Activated CD8-positive, alpha-beta T cell treated with anti-CD3 and anti-CD28 coated beads, Interleukin-2, amount 10 ng/mL, durations not matched to agents 7 days and 5 days (primary cell): ENCODE results near the gene UVRAG. TPM values are rescaled to one million over a fixed set of nuclear protein-coding genes. Genes with fewer than 3 reads are reported as not detected.

Experiments
- ATAC-seq: fragments of 150-1000 bp; cut with Tn5 transposase; one replicate; pipeline ENCODE4 v1.10.0; 2021; ENCODE audit warnings: moderate library complexity
- CTCF ChIA-PET: fragments of 350-600 bp; sonication (Branson Sonifier 250); formaldehyde crosslinking; loops from one replicate; lab custom pipeline; 2021; ENCODE audit warnings: antibody characterized with exemption; lab: Charles Lee
- POLR2A ChIA-PET: fragments of 350-600 bp; sonication (Branson Sonifier 250); formaldehyde crosslinking; loops from one replicate; lab custom pipeline; 2021; ENCODE audit warnings: antibody characterized with exemption; lab: Charles Lee
- DNase-seq: peaks from one replicate; pipeline ENCODE4 v3.0.0-alpha.2; 2020
- H3K27ac Mint-ChIP-seq: one replicate; pipeline ENCODE4 v1.8.0; 2021; ENCODE audit warnings: mild to moderate bottlenecking, mixed read lengths
- H3K27me3 Mint-ChIP-seq: one replicate; pipeline ENCODE4 v1.8.0; 2021; ENCODE audit warnings: low read depth, mixed read lengths
- H3K36me3 Mint-ChIP-seq: one replicate; pipeline ENCODE4 v1.8.0; 2021; ENCODE audit warnings: low read depth, mixed read lengths
- H3K4me1 Mint-ChIP-seq: one replicate; pipeline ENCODE4 v1.8.0; 2021; ENCODE audit warnings: low read depth, mixed read lengths
- H3K4me3 Mint-ChIP-seq: one replicate; pipeline ENCODE4 v1.8.0; 2021; ENCODE audit warnings: mild to moderate bottlenecking, mixed read lengths
- H3K9me3 Mint-ChIP-seq: one replicate; pipeline ENCODE4 v1.8.0; 2022; ENCODE audit warnings: mixed read lengths; ENCODE audit not compliant: insufficient read depth
- total RNA-seq, 2 experiments: library from RNA; stranded (reverse); gene quantifications; one replicate each; pipeline ENCODE4 v1.2.3, GENCODE V29; 2021

The UVRAG gene
- total RNA-seq, 2 experiments from 2014 or later = 19.8 to 21.1 TPM

DNA sequence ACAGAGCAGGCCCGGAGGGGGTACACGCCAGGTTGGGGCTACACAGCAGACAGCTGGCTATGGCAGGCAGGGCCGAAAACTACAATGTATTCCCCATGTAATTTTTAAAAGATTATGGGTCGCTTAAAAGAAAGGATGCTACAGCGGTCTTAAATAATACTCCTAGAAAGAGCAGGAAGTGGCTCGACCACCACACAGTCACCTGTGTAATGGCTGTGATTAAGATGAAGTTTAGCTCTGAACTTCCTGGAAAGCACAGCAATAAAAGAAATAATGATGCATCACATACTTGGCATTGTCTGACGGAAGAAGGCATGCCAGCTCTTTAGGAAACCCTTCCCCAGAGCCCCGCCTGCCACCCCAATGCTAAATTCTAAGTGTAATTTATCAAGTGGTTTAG, 358.7 kb downstream of the UVRAG start:
- Mint-ChIP-seq H3K9me3 (no peaks in the 10 kb centered on the region), H3K27ac (no peak overlapping the region), H3K4me1 (peaks cover 16% of the 10 kb centered on the region), H3K4me3 (no peak overlapping the region), H3K36me3 (no peaks in the 10 kb centered on the region), H3K27me3 (no peaks in the 10 kb centered on the region)
- no peak for ATAC-seq
- peak; percentile 25 for DNase-seq
- POLR2A ChIA-PET = no interaction called here
- CTCF ChIA-PET = interaction anchor here (1.0 to 1.2 kb wide), 2 partner anchors 34 to 35 kb away, joined by 4 to 5 read pairs; no protein-coding TSS in a partner anchor

GRCh38 chr11:76174330-76174729, 359.3 kb downstream of the UVRAG start:
- no peak for ATAC-seq
- no peak overlapping the region for H3K27ac Mint-ChIP-seq
- no peaks in the 10 kb centered on the region for H3K36me3 Mint-ChIP-seq
- ChIA-PET POLR2A (no interaction called here), CTCF (interaction anchor here (0.5 to 1.2 kb wide), 3 partner anchors 33 to 508 kb away, joined by 3 to 5 read pairs (median 4); no protein-coding TSS in a partner anchor)
- H3K4me3 Mint-ChIP-seq = no peak overlapping the region
- H3K9me3 Mint-ChIP-seq = no peaks in the 10 kb centered on the region
- H3K27me3 Mint-ChIP-seq = no peaks in the 10 kb centered on the region
- H3K4me1 Mint-ChIP-seq = peaks cover 16% of the 10 kb centered on the region
- no peak for DNase-seq

- H3K4me3 Mint-ChIP-seq = no peak overlapping the region
- ATAC-seq (no peak), DNase-seq (no peak)
- no peak overlapping the region for H3K27ac Mint-ChIP-seq
- H3K27me3 Mint-ChIP-seq = no peaks in the 10 kb centered on the region
- H3K9me3 Mint-ChIP-seq = no peaks in the 10 kb centered on the region
- H3K4me1 Mint-ChIP-seq = peaks cover 16% of the 10 kb centered on the region
- CTCF ChIA-PET = no interaction called here
- POLR2A ChIA-PET = no interaction called here
- H3K36me3 Mint-ChIP-seq = no peaks in the 10 kb centered on the region
Observed at GRCh38 chr11:76175783-76176182, 360.8 kb downstream of the UVRAG start.

GRCh38 chr11:76176463-76176862, 361.5 kb downstream of the UVRAG start:
- ChIA-PET POLR2A (no interaction called here), CTCF (no interaction called here)
- peaks cover 16% of the 10 kb centered on the region for H3K4me1 Mint-ChIP-seq
- H3K27ac Mint-ChIP-seq = no peak overlapping the region
- DNase-seq = no peak
- no peaks in the 10 kb centered on the region for H3K36me3 Mint-ChIP-seq
- H3K27me3 Mint-ChIP-seq = no peaks in the 10 kb centered on the region
- no peaks in the 10 kb centered on the region for H3K9me3 Mint-ChIP-seq
- ATAC-seq = no peak
- H3K4me3 Mint-ChIP-seq = no peak overlapping the region

GRCh38 chr11:76177250-76177686, 362.3 kb downstream of the UVRAG start:
- peaks cover 16% of the 10 kb centered on the region for H3K4me1 Mint-ChIP-seq
- H3K27ac Mint-ChIP-seq = no peak overlapping the region
- CTCF ChIA-PET = no interaction called here
- ATAC-seq (no peak), DNase-seq (no peak)
- H3K9me3 Mint-ChIP-seq = no peaks in the 10 kb centered on the region
- no peaks in the 10 kb centered on the region for H3K36me3 Mint-ChIP-seq
- H3K4me3 Mint-ChIP-seq = no peak overlapping the region
- POLR2A ChIA-PET = no interaction called here
- no peaks in the 10 kb centered on the region for H3K27me3 Mint-ChIP-seq

GRCh38 chr11:76179147-76179546, 364.1 kb downstream of the UVRAG start:
- Mint-ChIP-seq H3K4me1 (peaks cover 4% of the 10 kb centered on the region), H3K9me3 (no peaks in the 10 kb centered on the region), H3K36me3 (no peaks in the 10 kb centered on the region), H3K27me3 (no peaks in the 10 kb centered on the region), H3K4me3 (no peak overlapping the region), H3K27ac (no peak overlapping the region)
- POLR2A ChIA-PET = no interaction called here
- no peak for ATAC-seq
- CTCF ChIA-PET = interaction anchor here (1.4 kb wide), 1 partner anchor 29 kb away, joined by 5 read pairs; no protein-coding TSS in a partner anchor
- DNase-seq = no peak

DNA sequence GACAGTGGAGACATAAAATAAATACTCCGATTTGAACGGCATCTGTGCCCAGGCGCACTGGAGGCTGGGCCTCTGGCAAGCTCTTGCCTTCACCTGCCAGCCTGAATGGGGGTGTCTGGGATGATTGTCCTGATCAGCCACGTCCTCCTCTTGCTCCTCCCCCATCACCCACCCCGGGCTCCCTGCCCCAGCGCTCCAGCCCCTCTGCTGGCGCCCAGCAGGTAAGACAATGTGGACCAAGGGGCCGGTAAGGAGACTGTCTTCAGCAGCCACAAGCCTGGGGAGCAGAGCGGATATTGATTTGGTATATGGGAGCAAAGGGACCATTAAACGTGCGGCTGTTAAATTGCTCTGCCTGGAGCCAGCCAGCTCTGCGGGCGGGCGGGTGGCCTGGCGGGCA, 366.4 kb downstream of the UVRAG start:
- Mint-ChIP-seq H3K4me3 (no peak overlapping the region), H3K9me3 (no peaks in the 10 kb centered on the region), H3K36me3 (no peaks in the 10 kb centered on the region), H3K4me1 (no peaks in the 10 kb centered on the region), H3K27me3 (no peaks in the 10 kb centered on the region), H3K27ac (no peak overlapping the region)
- ATAC-seq (no peak), DNase-seq (no peak)
- CTCF ChIA-PET = no interaction called here
- POLR2A ChIA-PET = no interaction called here

DNA sequence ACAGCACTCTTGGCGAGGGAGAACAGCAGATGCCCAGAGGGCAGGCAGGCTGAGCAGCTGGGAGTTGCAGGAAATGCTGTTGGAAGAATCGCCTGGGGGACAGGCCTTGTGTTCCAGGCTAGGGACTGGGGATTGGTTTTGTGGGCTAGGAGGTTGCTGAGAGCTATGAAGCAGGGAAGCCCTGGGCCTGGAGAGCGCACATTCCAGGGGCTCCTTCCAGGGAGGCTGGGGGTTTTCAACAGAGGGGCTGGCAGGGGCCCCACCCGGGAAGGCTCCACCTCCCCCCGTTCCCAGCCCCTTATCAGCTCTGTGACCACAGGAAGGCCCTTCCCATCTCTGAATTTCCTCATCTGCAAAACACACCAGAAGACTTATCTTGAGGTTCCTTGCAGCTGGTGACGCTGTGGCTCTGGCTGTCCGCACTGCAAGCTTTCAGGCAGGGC, 369.6 kb downstream of the UVRAG start:
- Mint-ChIP-seq H3K27ac (no peak overlapping the region), H3K27me3 (no peaks in the 10 kb centered on the region), H3K36me3 (no peaks in the 10 kb centered on the region), H3K9me3 (no peaks in the 10 kb centered on the region), H3K4me3 (no peak overlapping the region), H3K4me1 (no peaks in the 10 kb centered on the region)
- ATAC-seq (no peak), DNase-seq (no peak)
- POLR2A ChIA-PET = no interaction called here
- CTCF ChIA-PET = interaction anchor here (1.4 kb wide), 1 partner anchor 134 kb away, joined by 4 read pairs; no protein-coding TSS in a partner anchor

- Mint-ChIP-seq H3K27ac (no peak overlapping the region), H3K27me3 (no peaks in the 10 kb centered on the region), H3K4me1 (no peaks in the 10 kb centered on the region), H3K4me3 (no peak overlapping the region), H3K9me3 (no peaks in the 10 kb centered on the region), H3K36me3 (no peaks in the 10 kb centered on the region)
- ATAC-seq (no peak), DNase-seq (no peak)
- POLR2A ChIA-PET = no interaction called here
- CTCF ChIA-PET = interaction anchor here (1.4 to 2.2 kb wide), 2 partner anchors 23 to 133 kb away, joined by 4 to 11 read pairs; no protein-coding TSS in a partner anchor
Observed at GRCh38 chr11:76185511-76185910, 370.5 kb downstream of the UVRAG start.

- Mint-ChIP-seq H3K27ac (no peak overlapping the region), H3K9me3 (no peaks in the 10 kb centered on the region), H3K27me3 (no peaks in the 10 kb centered on the region), H3K36me3 (no peaks in the 10 kb centered on the region), H3K4me1 (no peaks in the 10 kb centered on the region), H3K4me3 (no peak overlapping the region)
- POLR2A ChIA-PET = no interaction called here
- CTCF ChIA-PET = interaction anchor here (2.2 kb wide), 1 partner anchor 22 kb away, joined by 11 read pairs; no protein-coding TSS in a partner anchor
- ATAC-seq (no peak), DNase-seq (no peak)
Observed at GRCh38 chr11:76185931-76186401, 371.0 kb downstream of the UVRAG start.

GRCh38 chr11:76186776-76187279, 371.8 kb downstream of the UVRAG start:
- ATAC-seq (no peak), DNase-seq (no peak)
- Mint-ChIP-seq H3K27me3 (no peaks in the 10 kb centered on the region), H3K4me3 (no peak overlapping the region), H3K27ac (no peak overlapping the region), H3K36me3 (no peaks in the 10 kb centered on the region), H3K9me3 (no peaks in the 10 kb centered on the region), H3K4me1 (no peaks in the 10 kb centered on the region)
- CTCF ChIA-PET = interaction anchor here (2.2 kb wide), 1 partner anchor 21 kb away, joined by 11 read pairs; no protein-coding TSS in a partner anchor
- POLR2A ChIA-PET = no interaction called here

DNA sequence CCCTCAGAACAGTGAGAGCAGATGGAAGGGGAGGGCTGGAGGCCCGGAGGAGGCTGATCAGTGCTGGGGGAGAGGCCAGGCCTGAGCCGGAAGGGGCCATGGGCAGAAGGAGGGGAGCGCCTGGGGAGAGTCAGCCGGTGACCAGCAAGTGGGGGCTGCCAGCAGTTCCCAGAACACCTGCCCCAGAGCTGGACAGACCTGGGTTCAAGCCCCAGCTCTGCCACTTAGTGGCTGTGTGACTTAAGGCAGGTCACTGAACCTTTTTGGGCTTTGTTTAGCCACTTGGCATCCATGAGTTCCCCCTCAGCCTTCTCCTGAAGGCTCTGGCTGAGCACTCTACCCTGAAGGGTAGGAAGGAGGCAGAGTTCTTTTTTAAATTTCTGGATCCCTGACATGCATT, 373.9 kb downstream of the UVRAG start:
- Mint-ChIP-seq H3K4me3 (no peak overlapping the region), H3K4me1 (no peaks in the 10 kb centered on the region), H3K27ac (no peak overlapping the region), H3K36me3 (no peaks in the 10 kb centered on the region), H3K27me3 (no peaks in the 10 kb centered on the region), H3K9me3 (no peaks in the 10 kb centered on the region)
- ChIA-PET CTCF (no interaction called here), POLR2A (no interaction called here)
- DNase-seq = no peak
- ATAC-seq = no peak
